HG03439 (cell line): ENCODE data around the gene CRYGN.

Source experiments
- ATAC-seq: cut with Tn5 transposase; IDR thresholded peaks from one replicate; pipeline ENCODE4 v1.9.1; 2021; ENCODE audit warnings: mild to moderate bottlenecking, moderate library complexity; ENCODE audit not compliant: unreplicated experiment

Gene CRYGN

DNA sequence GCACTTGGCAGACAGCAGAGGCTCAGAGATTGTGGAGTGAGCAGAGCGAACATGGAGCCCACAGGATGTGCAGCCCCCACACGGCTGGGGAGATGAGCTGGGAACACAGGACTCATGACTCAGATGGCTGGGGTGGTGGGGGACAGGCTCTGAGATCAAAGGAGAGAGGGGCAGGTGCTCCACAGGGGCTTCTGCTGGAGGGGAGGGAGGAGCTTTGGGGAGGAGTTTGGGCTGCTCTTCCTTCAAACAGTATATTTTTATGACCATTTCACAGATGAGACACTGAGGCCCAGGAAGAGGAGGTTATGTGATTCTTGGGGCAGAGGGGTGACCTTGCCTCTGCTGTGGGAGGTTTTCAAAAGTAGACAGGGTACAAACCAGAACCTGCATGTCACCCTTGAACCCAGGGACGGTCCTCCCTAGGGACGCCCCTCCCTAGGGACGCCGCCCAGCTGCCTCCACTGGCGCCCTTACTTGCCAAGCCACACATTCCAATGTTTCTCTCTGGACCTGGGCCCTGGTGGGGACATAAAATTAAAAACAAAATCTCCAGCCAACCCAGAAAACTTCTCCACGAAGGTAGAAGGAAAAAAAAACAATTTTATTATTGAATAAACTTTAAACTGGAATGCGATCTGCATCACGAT, 981 bp upstream of the CRYGN start:
- ATAC-seq: no peak

DNA sequence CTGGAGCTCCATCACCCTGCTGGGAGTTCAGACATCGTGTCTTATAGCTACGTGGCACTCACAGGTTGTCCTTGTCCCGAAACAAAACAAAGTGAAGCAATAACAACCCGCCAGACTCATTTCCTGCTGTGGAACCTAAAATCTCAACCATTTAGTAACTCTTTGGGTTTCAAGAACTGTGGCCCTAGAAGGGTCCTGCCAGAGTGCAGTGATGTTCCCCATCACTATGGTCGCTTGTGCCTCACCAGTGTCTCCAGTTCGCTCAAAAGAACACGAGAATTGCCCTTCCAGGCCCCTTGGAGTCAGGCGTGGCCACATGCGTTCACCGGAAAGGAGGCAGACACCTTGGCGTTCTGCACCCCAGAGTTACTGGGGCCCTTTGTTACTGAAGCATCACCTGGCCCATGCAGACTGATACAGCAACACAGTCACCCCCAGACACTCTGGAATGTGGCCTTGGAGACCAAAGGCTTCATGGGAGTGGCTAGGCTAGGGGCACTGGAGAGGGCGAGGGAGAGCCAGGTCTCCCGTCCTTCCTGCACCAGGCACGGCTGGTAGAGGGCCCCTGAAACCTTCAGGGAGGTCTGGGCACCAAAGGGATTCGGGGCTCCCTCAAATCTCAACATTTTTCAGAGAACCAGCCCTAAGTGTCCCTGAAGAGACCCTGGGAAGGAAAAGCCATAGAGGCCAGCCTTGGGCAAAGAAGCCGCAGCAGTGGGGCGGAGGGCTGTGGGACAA, 908 bp downstream of the CRYGN start:
- no peak for ATAC-seq

DNA sequence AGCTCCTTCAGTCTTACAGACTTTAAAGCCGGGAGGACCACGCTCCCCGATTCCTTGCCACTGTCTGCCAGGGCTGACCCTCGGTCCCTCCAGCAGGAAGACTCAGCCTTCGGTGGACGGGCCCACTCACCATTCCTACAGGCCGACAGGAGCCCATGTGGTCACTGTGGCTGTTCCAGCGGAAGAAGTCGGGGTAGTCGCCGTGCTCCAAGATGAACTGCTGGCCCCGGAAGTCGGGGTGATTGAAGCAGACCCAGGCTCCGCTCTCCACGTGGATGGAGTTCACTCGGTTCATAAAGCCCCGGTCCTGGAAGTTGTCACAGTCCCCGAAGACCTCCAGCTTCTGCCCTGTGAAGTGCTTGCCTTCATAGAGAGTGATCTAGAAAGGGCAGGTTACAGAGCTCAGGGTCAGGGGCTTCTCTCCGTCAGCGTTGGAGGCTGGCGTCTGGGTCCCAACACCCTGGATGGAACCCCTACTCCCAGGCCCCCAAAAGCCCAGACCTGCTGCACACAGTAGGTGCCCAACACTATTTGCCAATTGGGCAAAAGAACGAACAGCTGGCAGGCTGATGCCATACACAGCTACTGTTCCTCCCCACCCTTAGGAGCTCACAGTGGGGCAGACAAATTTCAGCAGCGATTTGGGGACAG, 1.9 kb downstream of the CRYGN start:
- ATAC-seq: no peak

GRCh38 chr7:151437159-151437553, 2.8 kb downstream of the CRYGN start:
- ATAC-seq: no peak

GRCh38 chr7:151436446-151437158, 3.3 kb downstream of the CRYGN start:
- no peak for ATAC-seq

GRCh38 chr7:151435971-151436370, 4.0 kb downstream of the CRYGN start:
- ATAC-seq: no peak

GRCh38 chr7:151435103-151435916, 4.6 kb downstream of the CRYGN start:
- no peak for ATAC-seq

DNA sequence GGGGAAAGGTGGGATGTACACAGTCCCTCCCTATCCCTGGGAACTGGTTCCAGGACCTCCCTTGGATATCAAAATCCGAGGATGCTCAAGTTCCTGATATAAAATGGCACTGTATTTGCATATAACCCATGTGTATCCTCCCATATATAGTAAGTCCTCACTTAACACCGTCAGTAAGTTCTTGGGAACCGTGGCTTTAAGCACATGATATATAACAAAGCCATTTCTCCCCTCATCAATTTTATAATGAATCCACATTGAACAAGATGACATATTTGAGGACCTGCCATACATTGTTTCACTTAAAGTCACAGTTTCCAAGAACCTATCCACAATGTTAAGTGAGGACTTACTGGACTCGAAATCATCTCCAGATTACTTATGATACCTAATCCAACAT, 5.4 kb downstream of the CRYGN start:
- no peak for ATAC-seq

DNA sequence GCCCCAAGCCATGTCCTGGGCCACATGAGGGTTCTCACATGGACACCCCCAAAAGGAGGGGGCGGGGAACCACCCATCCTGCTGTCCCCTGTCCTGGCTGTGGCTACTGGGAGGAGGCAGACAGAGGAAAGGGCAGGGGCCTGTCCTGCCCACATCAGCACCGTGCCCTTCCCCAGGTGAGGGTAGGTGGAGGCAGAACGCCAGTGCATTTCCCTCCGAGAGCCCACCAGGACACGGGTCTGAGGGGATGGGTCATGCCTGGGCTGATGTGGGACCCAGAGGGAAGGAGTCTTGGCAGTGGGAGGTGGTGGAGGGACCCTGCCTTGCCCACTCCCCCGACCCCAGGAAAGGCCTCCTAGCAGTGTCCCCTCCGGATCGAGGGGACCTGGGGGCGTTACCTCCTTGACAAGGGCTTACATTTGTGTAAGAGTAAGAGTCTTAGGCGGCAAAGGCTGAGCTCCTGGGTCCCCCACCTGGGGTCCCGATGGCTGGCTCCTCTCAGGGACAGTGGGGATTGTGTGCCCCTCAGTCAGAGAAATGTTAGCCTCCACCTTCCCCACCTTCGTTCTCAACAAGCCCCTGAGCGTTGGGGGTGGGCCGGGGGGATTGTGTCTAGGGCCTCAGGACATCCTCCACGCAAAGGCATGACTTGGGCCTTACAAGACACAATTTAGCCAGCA, 6.1 kb downstream of the CRYGN start:
- ATAC-seq: no peak

DNA sequence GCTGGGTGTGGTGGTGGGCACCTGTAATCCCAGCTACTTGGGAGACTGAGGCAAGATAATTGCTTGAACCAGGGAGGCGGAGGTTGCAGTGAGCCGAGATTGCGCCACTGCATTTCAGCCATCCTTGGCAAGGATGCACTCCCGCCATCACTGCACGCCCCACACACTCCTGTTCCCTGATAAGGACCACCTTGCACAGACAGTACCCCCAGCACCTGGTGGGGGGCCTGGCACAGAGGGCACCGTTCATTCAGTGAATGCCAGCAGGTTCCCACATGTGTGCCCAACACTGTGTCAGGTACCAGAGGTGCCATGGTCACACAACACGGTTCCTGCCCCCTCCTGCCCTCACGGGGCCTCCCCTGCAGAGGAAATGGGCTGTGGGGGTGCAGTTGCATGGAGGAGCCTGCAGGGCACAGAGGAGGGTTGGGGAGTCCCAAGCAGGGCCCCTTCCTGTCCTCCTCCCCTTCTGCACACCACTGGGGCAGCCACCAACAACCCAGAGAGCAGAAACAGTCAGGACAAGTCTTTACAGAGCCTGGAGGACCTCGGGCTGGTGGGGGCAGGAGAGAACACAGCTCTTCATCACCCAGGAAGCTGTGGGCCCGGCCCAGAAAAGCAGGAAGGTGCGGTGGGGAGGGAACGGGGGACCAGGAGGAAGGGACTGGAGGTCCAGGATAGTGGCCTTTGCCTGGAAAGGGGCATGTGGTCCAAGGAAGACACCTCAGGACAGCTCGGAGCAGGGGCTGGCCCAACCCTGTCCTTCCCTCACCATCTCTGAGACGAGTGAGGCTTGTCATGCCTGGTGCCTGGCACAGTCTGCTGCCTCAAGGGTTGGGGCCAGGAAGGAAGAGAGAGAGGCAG, 7.1 kb downstream of the CRYGN start:
- ATAC-seq: peak; percentile 69

DNA sequence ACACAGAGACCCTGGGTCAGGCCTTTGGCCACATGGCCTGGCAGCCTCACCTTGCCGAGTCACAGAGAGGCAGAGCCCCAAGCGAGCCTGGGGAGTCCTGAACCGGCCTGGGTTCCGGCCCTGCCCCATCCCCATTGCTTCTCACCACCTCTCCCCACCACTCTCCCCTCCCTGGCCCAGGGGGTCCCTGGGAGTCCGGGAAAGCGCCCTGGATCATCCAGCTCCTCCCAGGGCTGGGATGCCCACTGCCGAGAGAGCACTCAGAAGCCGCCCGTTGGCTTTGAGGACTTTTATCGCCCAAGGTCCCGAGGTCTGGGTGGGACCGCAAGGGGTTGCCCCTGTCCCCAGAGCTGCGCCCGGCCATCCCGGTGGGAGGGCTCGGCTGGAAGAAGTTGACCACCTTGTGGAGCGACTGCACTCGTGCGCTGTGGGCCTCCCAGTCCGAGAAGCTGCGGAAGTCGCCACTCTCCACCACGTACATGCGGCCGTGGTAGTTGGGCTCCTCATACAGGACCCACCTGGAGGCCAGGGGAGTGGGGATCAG, 8.1 kb downstream of the CRYGN start:
- no peak for ATAC-seq

DNA sequence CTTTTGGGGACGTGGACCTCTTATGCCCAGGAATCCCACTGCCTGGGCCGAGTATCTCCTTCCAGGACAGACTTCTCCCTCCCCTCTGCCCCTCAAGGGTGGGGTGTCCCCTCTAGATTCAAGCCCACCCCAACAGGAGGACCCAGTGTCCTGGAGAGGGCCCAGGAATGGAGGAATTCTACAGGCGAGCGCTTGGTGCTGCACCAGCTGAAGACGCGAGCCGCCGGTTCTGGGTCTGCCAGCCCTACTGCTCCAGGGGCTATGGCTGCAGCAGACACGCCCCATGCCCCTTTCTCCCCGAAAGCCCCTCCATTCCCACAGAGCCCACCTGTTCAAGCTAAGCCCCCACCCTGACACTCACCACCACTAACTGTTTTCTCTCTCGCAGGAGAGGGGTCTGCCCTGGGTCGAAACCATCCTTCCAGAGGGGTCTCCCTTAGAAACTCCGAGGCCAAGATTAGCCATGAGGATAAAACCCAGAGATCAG, 8.6 kb downstream of the CRYGN start:
- no peak for ATAC-seq

GRCh38 chr7:151430391-151431205, 9.3 kb downstream of the CRYGN start:
- ATAC-seq: no peak

DNA sequence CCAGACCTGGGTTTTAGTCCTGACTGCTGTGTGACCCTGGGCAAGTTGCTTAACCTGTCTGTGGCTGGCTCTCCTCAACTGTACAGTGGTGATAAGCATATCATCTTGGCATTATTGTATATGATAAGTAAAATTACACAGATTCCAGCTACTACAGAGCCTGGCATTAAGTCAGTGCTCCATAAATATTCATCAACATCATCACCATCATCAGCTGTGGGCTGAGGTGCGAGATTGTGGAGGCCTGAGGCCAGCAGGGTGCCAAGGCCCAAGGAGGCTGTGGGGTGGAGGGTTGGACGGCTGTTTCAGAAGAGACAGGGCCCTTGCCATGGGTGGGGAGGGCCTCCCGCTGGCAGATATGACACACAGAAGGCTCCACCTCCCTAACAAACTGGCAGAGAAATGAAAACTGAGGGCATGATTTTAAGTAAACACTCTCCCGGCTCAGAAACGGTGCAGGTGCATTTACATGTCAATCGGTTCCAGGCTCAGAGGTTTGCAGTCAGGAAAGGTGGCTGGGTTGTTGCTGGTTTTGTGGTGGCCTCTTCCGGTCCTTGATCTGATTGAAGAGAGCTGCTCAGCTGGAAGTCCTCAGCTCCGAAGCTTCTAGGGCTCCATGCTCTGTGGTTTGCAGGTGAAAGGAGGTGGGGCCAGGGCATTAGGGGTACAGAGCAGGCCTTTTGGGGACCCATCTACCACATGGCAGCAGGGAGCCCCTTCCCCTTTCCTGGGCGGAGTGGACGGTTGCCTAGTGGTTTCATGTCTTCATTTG, 10.2 kb downstream of the CRYGN start:
- ATAC-seq: no peak

DNA sequence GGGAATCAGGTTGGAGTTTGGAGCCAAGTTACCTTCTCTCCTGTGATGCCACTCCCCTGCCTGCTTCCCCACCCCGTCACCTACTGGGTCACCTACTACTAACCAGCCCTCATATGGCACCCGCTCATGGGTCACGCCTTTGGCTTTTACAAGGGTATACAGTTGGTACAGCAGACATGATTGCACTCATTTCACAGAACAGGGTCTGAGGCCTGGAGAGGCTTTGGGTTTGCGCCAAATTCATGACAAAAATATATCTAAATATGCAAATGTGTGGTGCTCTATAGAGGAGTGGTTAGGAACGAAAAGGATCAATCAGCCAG, 10.7 kb downstream of the CRYGN start:
- no peak for ATAC-seq

DNA sequence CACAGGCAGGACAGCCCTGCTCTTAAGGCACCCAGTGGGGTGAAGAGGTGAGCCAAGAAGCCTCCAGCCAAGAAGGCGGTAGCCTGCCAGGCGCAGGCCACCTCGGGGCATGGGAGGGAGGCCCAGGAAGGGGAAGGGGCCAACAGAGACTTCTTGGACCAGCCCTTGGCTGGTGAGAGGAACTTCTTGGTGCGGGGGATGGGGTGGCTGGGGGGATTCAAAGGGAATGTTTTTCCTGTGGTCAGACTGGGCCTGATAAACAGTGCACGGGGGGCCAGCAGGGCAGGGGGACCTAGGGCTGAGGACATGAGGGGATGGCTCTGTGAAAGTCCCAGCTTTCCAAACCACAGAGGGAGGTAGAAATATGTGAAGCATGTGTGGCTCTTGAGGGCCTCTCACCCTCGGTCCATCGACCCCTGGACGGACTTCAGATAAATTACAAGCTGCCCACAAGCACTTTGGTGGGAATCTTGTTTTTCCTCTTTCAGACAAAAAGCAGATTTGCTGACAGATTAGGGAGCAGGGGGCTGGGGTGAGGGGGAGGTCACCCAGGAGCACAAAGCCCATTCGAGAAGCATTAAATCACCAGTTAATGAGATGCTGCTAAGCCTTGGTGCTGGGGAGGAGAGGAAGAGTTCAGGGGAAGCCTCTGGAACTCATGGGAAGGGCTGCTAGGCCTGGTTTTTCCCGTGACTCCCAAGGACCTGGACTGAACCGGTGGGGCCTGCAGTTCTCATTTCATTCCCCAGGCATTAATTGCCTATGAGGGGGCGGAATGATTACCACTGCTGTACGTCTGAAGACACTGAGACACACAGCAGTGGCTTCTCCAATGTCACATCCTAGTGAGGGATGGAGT, 11.3 kb downstream of the CRYGN start:
- ATAC-seq: no peak
